AG09309 (cell line): ENCODE data around the gene LRMDA.

Experiments
- DNase-seq: peaks from one replicate; pipeline ENCODE4 v3.0.0-alpha.2; 2010; ENCODE audit warnings: low read depth
- H3K4me3 ChIP-seq: 2 replicates; pipeline ENCODE4 v1.5.1; 2011; ENCODE audit warnings: mild to moderate bottlenecking, low read depth, low read length, moderate library complexity; ENCODE audit not compliant: control insufficient read depth
- CTCF ChIP-seq: IDR thresholded peaks from 2 replicates; pipeline ENCODE4 v1.5.1; 2011; ENCODE audit warnings: mild to moderate bottlenecking, low read depth, low read length, inconsistent platforms; ENCODE audit not compliant: insufficient read depth, control insufficient read depth; ENCODE audit errors: missing control alignments

LRMDA gene

GRCh38 chr10:75771606-75772005, 340.2 kb downstream of the LRMDA start:
- H3K4me3 ChIP-seq, result no peak overlapping the region
- no peak for TF ChIP-seq CTCF
- no peak for DNase-seq

GRCh38 chr10:75772153-75772887, 340.9 kb downstream of the LRMDA start:
- TF ChIP-seq CTCF, result no peak
- DNase-seq, result no peak
- no peak overlapping the region for H3K4me3 ChIP-seq

GRCh38 chr10:75773231-75773780, 341.9 kb downstream of the LRMDA start:
- no peak for DNase-seq
- H3K4me3 ChIP-seq, result no peak overlapping the region
- no peak for TF ChIP-seq CTCF

GRCh38 chr10:75773813-75774782, 342.7 kb downstream of the LRMDA start:
- H3K4me3 ChIP-seq, result no peak overlapping the region
- no peak for TF ChIP-seq CTCF
- no peak for DNase-seq

GRCh38 chr10:75774783-75775490, 343.5 kb downstream of the LRMDA start:
- H3K4me3 ChIP-seq, result no peak overlapping the region
- TF ChIP-seq CTCF, result no peak
- DNase-seq, result no peak
